ENCODE data around the gene GALNT16. TPM values are rescaled to one million over a fixed set of nuclear protein-coding genes. Genes with fewer than 3 reads are reported as not detected.

GALNT16 gene
- total RNA-seq, 1 donor from 2014 or later = 3.1 TPM

DNA sequence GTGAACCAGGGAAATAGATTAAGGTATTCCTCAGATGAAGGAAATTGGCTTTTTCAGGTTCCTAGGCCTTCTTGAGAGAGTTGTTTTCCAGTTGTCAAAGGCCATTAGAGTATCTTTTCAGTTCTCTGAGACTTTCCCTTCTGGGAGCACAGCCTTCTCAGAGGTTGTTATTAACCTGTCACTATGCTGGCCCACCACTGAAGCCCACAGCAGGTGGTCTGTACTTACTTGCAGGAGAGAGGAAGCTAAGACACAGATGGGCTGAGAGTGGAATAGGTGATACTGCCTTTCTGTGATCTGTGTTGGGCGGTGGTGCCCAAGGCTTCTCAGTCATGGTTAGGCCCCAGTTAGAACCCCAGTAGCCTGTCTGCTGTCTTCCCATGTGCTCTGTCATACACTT is 22.8 kb upstream of the GALNT16 start:
- TF ChIP-seq, protein P1, sequence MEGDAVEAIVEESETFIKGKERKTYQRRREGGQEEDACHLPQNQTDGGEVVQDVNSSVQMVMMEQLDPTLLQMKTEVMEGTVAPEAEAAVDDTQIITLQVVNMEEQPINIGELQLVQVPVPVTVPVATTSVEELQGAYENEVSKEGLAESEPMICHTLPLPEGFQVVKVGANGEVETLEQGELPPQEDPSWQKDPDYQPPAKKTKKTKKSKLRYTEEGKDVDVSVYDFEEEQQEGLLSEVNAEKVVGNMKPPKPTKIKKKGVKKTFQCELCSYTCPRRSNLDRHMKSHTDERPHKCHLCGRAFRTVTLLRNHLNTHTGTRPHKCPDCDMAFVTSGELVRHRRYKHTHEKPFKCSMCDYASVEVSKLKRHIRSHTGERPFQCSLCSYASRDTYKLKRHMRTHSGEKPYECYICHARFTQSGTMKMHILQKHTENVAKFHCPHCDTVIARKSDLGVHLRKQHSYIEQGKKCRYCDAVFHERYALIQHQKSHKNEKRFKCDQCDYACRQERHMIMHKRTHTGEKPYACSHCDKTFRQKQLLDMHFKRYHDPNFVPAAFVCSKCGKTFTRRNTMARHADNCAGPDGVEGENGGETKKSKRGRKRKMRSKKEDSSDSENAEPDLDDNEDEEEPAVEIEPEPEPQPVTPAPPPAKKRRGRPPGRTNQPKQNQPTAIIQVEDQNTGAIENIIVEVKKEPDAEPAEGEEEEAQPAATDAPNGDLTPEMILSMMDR (IDR thresholded peaks at IDR 0.05) = no peak
- DNase-seq (ENCODE audit: extremely low spot score, unreplicated experiment) = no peak
- H3K36me3 Mint-ChIP-seq (ENCODE audit: unreplicated experiment) = peaks cover 54% of the 10 kb centered on the region
- no peak overlapping the region for H3K4me3 Mint-ChIP-seq (ENCODE audit: unreplicated experiment)
- no peak overlapping the region for H3K27ac Mint-ChIP-seq (ENCODE audit: unreplicated experiment)
- H3K9me3 Mint-ChIP-seq (ENCODE audit: unreplicated experiment) = no peaks in the 10 kb centered on the region
- H3K4me1 Mint-ChIP-seq (ENCODE audit: unreplicated experiment) = peaks cover 2% of the 10 kb centered on the region
- no peaks in the 10 kb centered on the region for H3K27me3 Mint-ChIP-seq (ENCODE audit: unreplicated experiment)

DNA sequence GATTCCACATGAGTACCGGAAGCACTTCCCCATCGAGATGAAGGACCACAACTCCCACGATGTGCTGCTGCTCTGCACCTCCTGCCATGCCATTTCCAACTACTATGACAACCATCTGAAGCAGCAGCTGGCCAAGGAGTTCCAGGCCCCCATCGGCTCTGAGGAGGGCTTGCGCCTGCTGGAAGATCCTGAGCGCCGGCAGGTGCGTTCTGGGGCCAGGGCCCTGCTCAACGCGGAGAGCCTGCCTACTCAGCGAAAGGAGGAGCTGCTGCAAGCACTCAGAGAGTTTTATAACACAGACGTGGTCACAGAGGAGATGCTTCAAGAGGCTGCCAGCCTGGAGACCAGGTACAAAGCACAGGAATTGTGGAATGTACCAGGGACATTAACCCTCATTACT is 22.4 kb upstream of the GALNT16 start:
- Mint-ChIP-seq H3K4me1 (ENCODE audit: unreplicated experiment) (peaks cover 2% of the 10 kb centered on the region), H3K27ac (ENCODE audit: unreplicated experiment) (no peak overlapping the region)
- no peak for DNase-seq (ENCODE audit: extremely low spot score, unreplicated experiment)

DNA sequence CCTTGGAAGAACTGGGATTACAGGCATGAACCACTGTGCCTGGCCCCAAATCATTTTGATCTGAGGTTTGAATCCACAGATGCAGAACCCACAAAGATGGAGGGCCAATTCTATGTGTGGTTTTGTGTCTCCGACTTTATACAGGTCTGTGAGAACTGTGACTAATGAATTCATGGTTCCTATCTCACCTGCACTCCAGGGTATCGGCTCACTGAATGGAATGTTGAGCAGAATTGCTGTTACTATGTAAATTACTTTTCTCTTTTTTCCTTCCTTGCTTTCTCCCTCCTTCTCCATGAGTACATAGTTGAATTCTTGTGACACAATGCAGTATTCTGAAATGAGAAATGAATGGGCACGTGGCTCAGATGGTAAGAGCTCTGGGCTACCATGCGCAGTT is 21.1 kb upstream of the GALNT16 start:
- TF ChIP-seq, protein P1 (IDR thresholded peaks at IDR 0.05) = no peak
- Mint-ChIP-seq H3K4me3 (ENCODE audit: unreplicated experiment) (no peak overlapping the region), H3K27me3 (ENCODE audit: unreplicated experiment) (no peaks in the 10 kb centered on the region), H3K9me3 (ENCODE audit: unreplicated experiment) (no peaks in the 10 kb centered on the region), H3K4me1 (ENCODE audit: unreplicated experiment) (peaks cover 4% of the 10 kb centered on the region), H3K27ac (ENCODE audit: unreplicated experiment) (peak overlapping the region; percentile 19), H3K36me3 (ENCODE audit: unreplicated experiment) (peaks cover 47% of the 10 kb centered on the region)
- no peak for DNase-seq (ENCODE audit: extremely low spot score, unreplicated experiment)

More for the DNA sequence above, 22.4 kb upstream of the GALNT16 start:
- Mint-ChIP-seq H3K4me3 (ENCODE audit: unreplicated experiment) (no peak overlapping the region), H3K36me3 (ENCODE audit: unreplicated experiment) (peaks cover 49% of the 10 kb centered on the region), H3K9me3 (ENCODE audit: unreplicated experiment) (no peaks in the 10 kb centered on the region), H3K27me3 (ENCODE audit: unreplicated experiment) (no peaks in the 10 kb centered on the region)
- TF ChIP-seq, protein P1 (IDR thresholded peaks at IDR 0.05) = no peak

DNA sequence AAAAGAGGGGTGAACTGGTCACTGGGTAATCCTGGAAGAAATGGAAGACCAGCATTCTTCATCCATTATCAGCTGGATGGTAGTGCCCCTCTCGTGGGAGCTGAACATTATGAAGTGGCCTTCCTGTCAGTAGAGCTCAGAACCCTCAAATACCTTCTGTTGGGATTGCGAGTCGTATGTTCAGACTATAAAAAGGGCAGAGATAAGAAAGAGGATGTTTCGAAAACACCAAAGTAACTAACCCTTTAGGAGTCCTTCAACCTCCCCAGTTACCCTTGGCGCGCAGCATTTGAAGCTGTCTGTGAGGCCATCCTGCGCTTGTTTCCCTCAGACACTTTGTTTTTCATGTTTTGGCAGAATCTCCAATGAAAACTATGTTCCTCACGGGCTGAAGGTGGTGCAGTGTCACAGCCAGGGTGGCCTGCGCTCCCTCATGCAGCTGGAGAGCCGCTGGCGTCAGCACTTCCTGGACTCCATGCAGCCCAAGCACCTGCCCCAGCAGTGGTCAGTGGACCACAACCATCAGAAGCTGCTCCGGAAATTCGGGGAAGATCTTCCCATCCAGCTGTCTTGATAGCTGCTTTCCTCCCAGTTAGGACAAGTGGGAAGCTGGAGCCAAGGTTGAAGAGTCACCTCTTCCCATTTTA is 19.3 kb upstream of the GALNT16 start:
- Mint-ChIP-seq H3K4me1 (ENCODE audit: unreplicated experiment) (peaks cover 4% of the 10 kb centered on the region), H3K4me3 (ENCODE audit: unreplicated experiment) (no peak overlapping the region), H3K27ac (ENCODE audit: unreplicated experiment) (no peak overlapping the region), H3K9me3 (ENCODE audit: unreplicated experiment) (no peaks in the 10 kb centered on the region), H3K36me3 (ENCODE audit: unreplicated experiment) (peaks cover 36% of the 10 kb centered on the region), H3K27me3 (ENCODE audit: unreplicated experiment) (no peaks in the 10 kb centered on the region)
- TF ChIP-seq, protein P1 (IDR thresholded peaks at IDR 0.05) = no peak
- DNase-seq (ENCODE audit: extremely low spot score, unreplicated experiment) = no peak

DNA sequence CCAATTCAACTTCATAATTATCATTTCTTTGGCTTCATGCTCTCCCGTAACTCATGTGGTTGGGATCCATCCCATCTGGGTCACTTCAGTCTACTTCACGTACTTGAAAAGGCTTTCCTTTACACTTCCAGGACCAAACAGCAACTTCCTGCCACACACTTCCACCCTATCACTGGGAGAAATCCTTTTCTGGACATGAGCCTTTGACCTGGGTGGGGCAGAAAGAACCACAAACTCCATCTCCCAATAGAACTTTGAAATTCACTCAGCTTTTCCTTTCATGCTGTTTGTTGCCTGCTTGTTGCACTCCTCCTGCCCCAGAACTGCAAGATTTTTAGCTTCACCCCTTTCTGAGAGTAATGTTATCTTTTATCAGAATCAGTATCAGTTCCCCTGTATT is 18.4 kb upstream of the GALNT16 start:
- TF ChIP-seq, protein P1 (IDR thresholded peaks at IDR 0.05) = no peak
- H3K4me1 Mint-ChIP-seq (ENCODE audit: unreplicated experiment) = peaks cover 4% of the 10 kb centered on the region
- H3K27me3 Mint-ChIP-seq (ENCODE audit: unreplicated experiment) = no peaks in the 10 kb centered on the region
- DNase-seq (ENCODE audit: extremely low spot score, unreplicated experiment) = no peak
- H3K27ac Mint-ChIP-seq (ENCODE audit: unreplicated experiment) = no peak overlapping the region
- H3K4me3 Mint-ChIP-seq (ENCODE audit: unreplicated experiment) = no peak overlapping the region
- H3K9me3 Mint-ChIP-seq (ENCODE audit: unreplicated experiment) = no peaks in the 10 kb centered on the region
- H3K36me3 Mint-ChIP-seq (ENCODE audit: unreplicated experiment) = peaks cover 29% of the 10 kb centered on the region

Data from osteocyte (in vitro differentiated cells).